NB4 (cell line): ENCODE measurements around the gene CD3D.

ENCODE experiments used
- DNase-seq: peaks from one replicate; pipeline ENCODE4 v3.0.0; 2010; ENCODE audit warnings: low read depth
- H3K4me3 ChIP-seq: one replicate; pipeline ENCODE4 v1.5.1; 2011; ENCODE audit warnings: mild to moderate bottlenecking, low read depth, low read length, moderate library complexity
- MYC ChIP-seq: IDR thresholded peaks from 2 replicates; pipeline ENCODE4 v1.6.1; 2011; ENCODE audit warnings: low read depth, low read length
- POLR2A ChIP-seq: IDR thresholded peaks from 2 replicates; pipeline ENCODE4 v1.6.1; 2011; ENCODE audit warnings: mild to moderate bottlenecking; ENCODE audit not compliant: insufficient read length; ENCODE audit errors: extremely low read depth
- TF ChIP-seq, protein P1 (sequence below): IDR thresholded peaks from one replicate; pipeline ENCODE4 v1.5.1; 2012; ENCODE audit warnings: low read depth, low read length
- TF ChIP-seq, protein P2 (sequence below): IDR thresholded peaks from 2 replicates; pipeline ENCODE4 v1.6.1; 2011; ENCODE audit warnings: low read depth, low read length

CD3D gene

DNA sequence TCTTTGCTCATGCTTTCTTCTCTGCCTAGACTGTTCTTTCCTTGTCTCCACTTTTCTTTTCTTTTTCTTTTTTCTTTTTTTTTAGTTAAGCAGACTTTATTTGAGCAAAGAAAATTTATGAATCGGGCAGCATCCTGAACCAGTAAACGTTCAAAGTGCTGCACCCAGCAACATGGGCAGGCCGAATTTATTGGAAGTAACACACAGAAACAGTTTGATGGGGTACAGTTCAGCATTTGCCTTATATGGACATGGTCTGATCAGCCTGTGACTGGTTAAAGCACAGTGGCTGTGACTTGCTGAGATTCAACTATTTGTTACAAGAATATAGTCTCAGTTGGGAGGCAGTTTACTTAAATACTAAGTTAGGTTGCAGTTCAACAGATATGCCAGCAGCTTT lies 22.0 kb downstream of the CD3D start:
- no peak for TF ChIP-seq MYC
- TF ChIP-seq, protein P1, sequence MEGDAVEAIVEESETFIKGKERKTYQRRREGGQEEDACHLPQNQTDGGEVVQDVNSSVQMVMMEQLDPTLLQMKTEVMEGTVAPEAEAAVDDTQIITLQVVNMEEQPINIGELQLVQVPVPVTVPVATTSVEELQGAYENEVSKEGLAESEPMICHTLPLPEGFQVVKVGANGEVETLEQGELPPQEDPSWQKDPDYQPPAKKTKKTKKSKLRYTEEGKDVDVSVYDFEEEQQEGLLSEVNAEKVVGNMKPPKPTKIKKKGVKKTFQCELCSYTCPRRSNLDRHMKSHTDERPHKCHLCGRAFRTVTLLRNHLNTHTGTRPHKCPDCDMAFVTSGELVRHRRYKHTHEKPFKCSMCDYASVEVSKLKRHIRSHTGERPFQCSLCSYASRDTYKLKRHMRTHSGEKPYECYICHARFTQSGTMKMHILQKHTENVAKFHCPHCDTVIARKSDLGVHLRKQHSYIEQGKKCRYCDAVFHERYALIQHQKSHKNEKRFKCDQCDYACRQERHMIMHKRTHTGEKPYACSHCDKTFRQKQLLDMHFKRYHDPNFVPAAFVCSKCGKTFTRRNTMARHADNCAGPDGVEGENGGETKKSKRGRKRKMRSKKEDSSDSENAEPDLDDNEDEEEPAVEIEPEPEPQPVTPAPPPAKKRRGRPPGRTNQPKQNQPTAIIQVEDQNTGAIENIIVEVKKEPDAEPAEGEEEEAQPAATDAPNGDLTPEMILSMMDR = no peak
- TF ChIP-seq POLR2A = no peak
- TF ChIP-seq, protein P2, sequence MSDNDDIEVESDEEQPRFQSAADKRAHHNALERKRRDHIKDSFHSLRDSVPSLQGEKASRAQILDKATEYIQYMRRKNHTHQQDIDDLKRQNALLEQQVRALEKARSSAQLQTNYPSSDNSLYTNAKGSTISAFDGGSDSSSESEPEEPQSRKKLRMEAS = no peak
- H3K4me3 ChIP-seq = no peak overlapping the region
- DNase-seq = no peak

DNA sequence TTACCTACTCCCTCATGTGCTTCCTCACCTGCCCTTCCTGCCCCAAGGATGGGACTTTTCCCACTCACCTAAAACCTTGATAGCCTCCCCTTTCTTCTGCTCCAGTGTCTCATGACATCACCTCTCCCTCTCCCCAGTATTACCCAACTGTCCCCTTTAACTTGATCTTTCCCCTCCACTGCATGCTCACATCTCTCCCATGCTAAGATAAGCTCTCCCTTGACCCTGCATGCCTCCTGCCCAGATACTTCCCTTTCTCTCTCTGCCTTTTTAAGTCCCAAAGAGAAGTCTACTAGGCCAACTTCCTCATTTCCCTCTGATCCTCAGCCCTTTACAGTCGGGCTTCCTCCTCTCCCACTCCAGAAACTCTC lies 23.2 kb downstream of the CD3D start:
- no peak overlapping the region for H3K4me3 ChIP-seq
- DNase-seq = peak; percentile 94
- no peak for TF ChIP-seq POLR2A
- TF ChIP-seq, protein P2 = no peak
- no peak for TF ChIP-seq MYC
- TF ChIP-seq, protein P1 = no peak

DNA sequence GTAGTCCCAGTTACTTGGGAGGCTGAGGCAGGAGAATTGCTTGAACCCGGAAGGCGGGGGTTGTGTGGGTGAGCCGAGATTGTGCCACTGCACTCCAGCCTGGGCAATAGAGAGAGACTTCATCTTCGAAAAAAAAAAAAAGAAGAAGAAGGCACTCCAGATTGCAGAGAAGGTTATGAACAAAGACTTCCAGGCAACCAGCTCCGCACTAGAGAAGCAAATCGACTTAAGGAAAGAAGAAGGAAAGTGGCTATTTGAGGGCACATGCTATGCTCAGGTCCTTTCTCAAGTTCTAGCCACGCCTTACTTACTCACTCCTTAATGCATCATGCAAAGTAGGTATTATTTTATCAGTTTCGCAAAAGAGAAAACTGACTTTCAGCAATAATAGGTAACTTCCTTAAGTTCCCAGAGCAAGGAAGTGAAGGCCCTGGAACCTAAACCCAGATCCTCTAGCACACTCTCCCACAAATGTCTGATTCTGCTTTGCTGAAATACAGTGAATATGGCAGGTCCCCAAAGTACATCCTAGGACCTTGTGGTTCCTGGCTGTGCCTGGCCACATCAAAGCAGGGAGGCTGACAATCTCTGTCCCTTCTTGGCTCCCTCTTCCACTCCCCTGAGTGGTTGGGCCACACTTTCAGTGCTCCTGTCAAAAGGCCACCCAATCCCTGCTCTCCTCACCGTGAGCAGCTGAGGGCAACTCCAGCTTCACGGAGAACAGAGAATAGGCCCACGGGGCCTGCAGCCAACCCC lies 23.7 kb downstream of the CD3D start:
- DNase-seq = peak; percentile 30
- H3K4me3 ChIP-seq = no peak overlapping the region
- TF ChIP-seq, protein P1 = no peak
- TF ChIP-seq POLR2A (no peak), MYC (no peak)
- TF ChIP-seq, protein P2 = no peak

DNA sequence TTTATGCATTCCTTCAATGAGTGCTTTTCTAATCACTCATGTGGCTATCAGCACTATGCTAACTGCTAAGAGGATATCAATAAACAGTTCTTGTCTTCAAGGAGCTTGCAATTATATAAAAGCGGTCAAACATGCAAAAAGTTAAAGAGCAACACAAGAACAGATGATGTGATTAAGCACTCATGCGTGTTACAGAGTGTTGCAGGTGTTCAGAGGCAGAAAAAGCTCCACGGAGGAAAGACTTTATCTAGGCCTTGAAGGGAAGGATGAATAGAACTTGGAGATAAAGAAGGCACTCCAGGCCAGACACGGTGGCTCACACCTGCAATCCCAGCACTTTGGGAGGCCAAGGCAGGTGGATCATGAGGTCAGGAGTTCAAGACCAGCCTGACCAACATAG lies 24.4 kb downstream of the CD3D start:
- H3K4me3 ChIP-seq = no peak overlapping the region
- no peak for DNase-seq
- TF ChIP-seq, protein P2 = no peak

DNA sequence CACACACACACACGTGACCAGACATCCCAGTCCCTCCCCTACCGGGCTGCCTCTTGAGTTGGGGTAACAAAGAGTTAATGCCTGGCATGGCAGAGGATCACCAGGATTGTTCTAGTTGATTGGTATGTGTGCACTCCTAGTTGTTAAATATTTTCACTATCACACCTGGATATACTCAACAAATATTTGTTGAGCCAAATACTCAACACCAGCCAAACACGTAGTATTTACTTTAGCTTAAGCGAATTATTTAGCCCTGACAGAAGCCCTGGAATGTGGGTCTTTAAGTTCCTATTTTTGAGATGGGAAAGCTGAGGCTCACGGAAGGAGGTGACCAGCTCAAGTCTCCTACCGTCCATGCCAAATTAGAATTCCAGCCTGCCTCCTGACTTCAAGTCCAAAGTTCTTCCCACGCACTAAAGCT lies 27.5 kb downstream of the CD3D start:
- TF ChIP-seq, protein P2 = no peak
- TF ChIP-seq POLR2A (no peak), MYC (no peak)
- TF ChIP-seq, protein P1 = no peak
- no peak for DNase-seq
- no peak overlapping the region for H3K4me3 ChIP-seq

DNA sequence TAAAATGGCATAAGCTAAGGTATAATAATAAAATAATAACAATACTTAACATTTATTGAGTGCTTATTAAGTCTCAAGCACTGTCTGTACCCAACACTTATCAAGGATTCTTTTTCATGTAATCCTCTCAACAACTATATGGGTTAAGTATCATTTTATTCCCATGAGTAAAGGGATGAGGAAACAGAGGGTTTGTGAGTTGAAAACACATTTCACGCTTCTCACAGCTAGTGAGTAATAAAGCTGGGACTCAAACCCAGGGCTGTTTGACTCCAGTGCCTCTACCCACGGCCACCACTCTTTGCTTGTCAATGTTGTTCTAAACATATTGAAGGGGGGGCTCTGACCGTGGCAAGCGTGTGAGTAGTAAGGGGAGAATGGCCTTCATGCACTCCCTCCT lies 29.3 kb downstream of the CD3D start:
- DNase-seq = peak; percentile 51
- no peak for TF ChIP-seq POLR2A
- TF ChIP-seq, protein P2 = no peak
- TF ChIP-seq, protein P1 = no peak
- TF ChIP-seq MYC = no peak
- no peak overlapping the region for H3K4me3 ChIP-seq
